ENCODE data around the gene NINJ2.

- TF ChIP-seq CTCF (IDR thresholded peaks at IDR 0.05 in 8 of 11, conservative IDR thresholded peaks at IDR 0.05 in 3 of 11), result no peak
- TF ChIP-seq POLR2A (IDR thresholded peaks at IDR 0.05), result no peak
These were observed 516 bp downstream of the NINJ2 start for GRCh38 chr12:662566-663292.
